A549 (cell line): Measurements from ENCODE around the gene FBXL4. TPM values are rescaled to one million over a fixed set of nuclear protein-coding genes. Genes with fewer than 3 reads are reported as not detected.
"Not testable (repeated sequence)": the region's sequence is repeated elsewhere in the genome, so short reads cannot be mapped to it uniquely, and the experiment has no call there.

Experiments used
- ATAC-seq, 2 experiments: fragments of 200-7000 bp in 1 of 2; fragments of >200 bp in 1 of 2; cut with Nextera tagmentation in 1 of 2; cut with Tn5 transposase in 1 of 2; 3 replicates each; pipeline versions ENCODE4 v1.8.0 to v1.9.1; 2018 to 2020; ENCODE audit warnings: mild to moderate bottlenecking in 1 of 2, moderate library complexity in 1 of 2
- CTCF ChIA-PET: fragments of 300-600 bp; sonication (Branson Sonifier 250); formaldehyde crosslinking; extraction: SDS; loops from one replicate; lab custom pipeline; 2021; ENCODE audit warnings: antibody characterized with exemption, inconsistent platforms; lab: Yijun Ruan, JAX
- POLR2A ChIA-PET: fragments of 350-600 bp; formaldehyde crosslinking; extraction: SDS; loops from one replicate; lab custom pipeline; 2021; ENCODE audit warnings: antibody characterized with exemption, inconsistent platforms; lab: Yijun Ruan, JAX
- DNase-seq, 2 experiments: peaks; one replicate each; pipeline versions ENCODE4 v3.0.0 to v3.0.0-alpha.2; 2011 to 2016; ENCODE audit warnings: low read depth in 1 of 2, low spot score in 1 of 2
- FAIRE-seq: peaks from 2 replicates; lab custom pipeline; 2011; peaks lifted over from hg19 to GRCh38; lab: Jason Lieb, UNC
- H3K27ac ChIP-seq, 2 experiments: fragments of >200 bp; sonication (Bioruptor Twin); formaldehyde crosslinking; 3 replicates each; pipeline ENCODE4 v1.5.1; 2016 to 2017
- H3K4me1 ChIP-seq: fragments of >200 bp; sonication (Bioruptor Twin); formaldehyde crosslinking; 3 replicates; pipeline ENCODE4 v1.6.1; 2016
- H3K4me2 ChIP-seq: fragments of >200 bp; sonication (Bioruptor Twin); formaldehyde crosslinking; 3 replicates; pipeline ENCODE4 v1.6.1; 2016
- H3K4me3 ChIP-seq: fragments of >200 bp; sonication (Bioruptor Twin); formaldehyde crosslinking; 3 replicates; pipeline ENCODE4 v1.5.1; 2016
- H3K9me3 ChIP-seq: fragments of >200 bp; sonication (Bioruptor Twin); formaldehyde crosslinking; 3 replicates; pipeline ENCODE4 v1.6.1; 2016
- BCL3 ChIP-seq: fragments of >200 bp; sonication (Bioruptor Twin); formaldehyde crosslinking; IDR thresholded peaks from 3 replicates; pipeline ENCODE4 v1.6.1; 2016
- BHLHE40 ChIP-seq: IDR thresholded peaks from 2 replicates; pipeline ENCODE4 v1.6.1; 2012; ENCODE audit warnings: low read depth, low read length, inconsistent platforms
- CEBPB ChIP-seq, 2 experiments: fragments of >200 bp in 1 of 2; sonication (Bioruptor Twin) in 1 of 2; formaldehyde crosslinking in 1 of 2; IDR thresholded peaks; 2 replicates each; pipeline ENCODE4 v1.6.1; 2012 to 2016
- CHD2 ChIP-seq: fragments of 150-350 bp; IDR thresholded peaks from 2 replicates; pipeline ENCODE4 v1.6.1; 2014; ENCODE audit warnings: low read length; ENCODE audit not compliant: partially characterized antibody
- E2F6 ChIP-seq: IDR thresholded peaks from 2 replicates; pipeline ENCODE4 v1.6.1; 2012; ENCODE audit warnings: low read depth, borderline replicate concordance
- EHF ChIP-seq: fragments of 250-450 bp; sonication (Bioruptor Pico); IDR thresholded peaks from 2 replicates; pipeline ENCODE4 v1.5.0; 2020; ENCODE audit warnings: mild to moderate bottlenecking
- EHMT2 ChIP-seq: fragments of 200-600 bp; sonication (generic); IDR thresholded peaks from 2 replicates; pipeline ENCODE4 v1.6.1; 2016; ENCODE audit warnings: antibody characterized with exemption, low read depth, mild to moderate bottlenecking, moderate library complexity
- ESRRA ChIP-seq: fragments of 150-350 bp; IDR thresholded peaks from 2 replicates; pipeline ENCODE4 v1.6.1; 2014; ENCODE audit warnings: mild to moderate bottlenecking, low read length, borderline replicate concordance
- FOSL2 ChIP-seq, 2 experiments: fragments of 450-650 bp in 1 of 2; fragments of >200 bp in 1 of 2; sonication (Bioruptor Twin) in 1 of 2; formaldehyde crosslinking; IDR thresholded peaks; 2 replicates each; pipeline versions ENCODE4 v1.5.0 to v1.6.1; 2016 to 2020; ENCODE audit warnings: mild to moderate bottlenecking in 1 of 2, moderate library complexity in 1 of 2
- FOXS1 ChIP-seq: fragments of 250-450 bp; sonication (Bioruptor Pico); IDR thresholded peaks from 2 replicates; pipeline ENCODE4 v1.5.0; 2020; ENCODE audit warnings: mild to moderate bottlenecking, moderate library complexity
- HES2 ChIP-seq: fragments of >200 bp; sonication (Bioruptor Twin); formaldehyde crosslinking; IDR thresholded peaks from 2 replicates; pipeline ENCODE4 v1.6.1; 2016
- HMGXB4 ChIP-seq: fragments of 250-450 bp; sonication (Bioruptor Pico); IDR thresholded peaks from 2 replicates; pipeline ENCODE4 v1.5.0; 2021; ENCODE audit warnings: mild to moderate bottlenecking, moderate library complexity, borderline replicate concordance
- HOXA7 ChIP-seq: fragments of 250-450 bp; sonication (Bioruptor Pico); IDR thresholded peaks from 2 replicates; pipeline ENCODE4 v1.5.0; 2020; ENCODE audit warnings: mild to moderate bottlenecking, moderate library complexity
- JUN ChIP-seq, 2 experiments: fragments of >200 bp; sonication (Bioruptor Twin); formaldehyde crosslinking; IDR thresholded peaks; 2 replicates in 1 of 2; 3 replicates in 1 of 2; pipeline ENCODE4 v1.6.1; 2016 to 2017
- MYC ChIP-seq: IDR thresholded peaks from 2 replicates; pipeline ENCODE4 v1.6.1; 2012; ENCODE audit warnings: mild to moderate bottlenecking, inconsistent platforms, low read length, improper control_type of control experiment, borderline replicate concordance
- NR3C1 ChIP-seq: fragments of >200 bp; sonication (Bioruptor Twin); formaldehyde crosslinking; IDR thresholded peaks from 3 replicates; pipeline ENCODE4 v1.6.1; 2017
- POLR2AphosphoS2 ChIP-seq: conservative IDR thresholded peaks from 2 replicates; pipeline ENCODE4 v1.6.1; 2012; ENCODE audit warnings: low read length, improper control_type of control experiment, inconsistent platforms
- SREBF2 ChIP-seq: fragments of 450-650 bp; IDR thresholded peaks from 2 replicates; pipeline ENCODE4 v1.6.1; 2014; ENCODE audit warnings: mild to moderate bottlenecking, moderate library complexity
- USF2 ChIP-seq: fragments of 450-650 bp; IDR thresholded peaks from 2 replicates; pipeline ENCODE4 v1.6.1; 2014; ENCODE audit warnings: antibody characterized with exemption
- ZNF302 ChIP-seq: fragments of 250-450 bp; sonication (Bioruptor Pico); IDR thresholded peaks from 2 replicates; pipeline ENCODE4 v1.9.0; 2021; ENCODE audit warnings: inconsistent platforms, mild to moderate bottlenecking, moderate library complexity
- WGBS: methylation state at CpG from one replicate; pipeline ENCODE4 v1.1.6; 2017; ENCODE audit errors: missing lambda C conversion rate; 5-methylcytosine and 5-hydroxymethylcytosine counted together
- polyA plus RNA-seq, 4 experiments: library from polyadenylated mRNA; depleted of rRNA in 3 of 4; stranded (reverse); fragments of >200 nt; fragmentation: RNase III in 1 of 4; extraction: RNeasy Plus Mini Kit Qiagen cat#74134 plus additional on column Dnase treatment in 1 of 4; gene quantifications; 2 replicates in 3 of 4; 3 replicates in 1 of 4; pipeline ENCODE4 v1.2.3, GENCODE V29; 2011 to 2017

The FBXL4 gene
- polyA plus RNA-seq, 2 of the 4 experiments (the other 2 are of a cell fraction): 6.5 to 21.6 TPM

- POLR2A ChIA-PET: no interaction called here
- no peak overlapping the region for H3K4me2 ChIP-seq
- H3K9me3 ChIP-seq: no peaks in the 10 kb centered on the region
- no peaks in the 10 kb centered on the region for H3K4me1 ChIP-seq
- no peak overlapping the region for H3K4me3 ChIP-seq
- ATAC-seq (no peak), FAIRE-seq (no peak), DNase-seq (no peak)
- TF ChIP-seq FOSL2 (IDR thresholded peaks at IDR 0.05) (no peak), FOSL2 (CRISPR knock-in tag; IDR thresholded peaks at IDR 0.05) (no peak), MYC (no peak), HES2 (no peak), FOXS1 (CRISPR knock-in tag) (no peak), ZNF302 (CRISPR knock-in tag) (no peak), EHF (no peak), BHLHE40 (no peak), EHMT2 (no peak), BCL3 (no peak), JUN (IDR thresholded peaks at IDR 0.05) (no peak), E2F6 (no peak), CEBPB (IDR thresholded peaks at IDR 0.05) (no peak)
- no peak overlapping the region for H3K27ac ChIP-seq
- CTCF ChIA-PET: no interaction called here
Observed at GRCh38 chr6:98920904-98921431, 26.8 kb downstream of the FBXL4 start.

- H3K4me2 ChIP-seq, H3K27ac ChIP-seq, H3K4me1 ChIP-seq, FAIRE-seq, H3K9me3 ChIP-seq, ATAC-seq, POLR2A ChIA-PET, DNase-seq, CTCF ChIA-PET, H3K4me3 ChIP-seq: not testable (repeated sequence)
- WGBS: no CpG with 5 or more reads among the region's 13 CpGs
Observed at GRCh38 chr6:98910946-98911345, 36.8 kb downstream of the FBXL4 start.

- no peaks in the 10 kb centered on the region for H3K9me3 ChIP-seq
- TF ChIP-seq JUN (IDR thresholded peaks at IDR 0.05) (no peak), ESRRA (no peak), NR3C1 (no peak), BHLHE40 (no peak), SREBF2 (no peak), HOXA7 (CRISPR knock-in tag) (no peak), USF2 (no peak), E2F6 (no peak), POLR2AphosphoS2 (no peak), CHD2 (no peak), HMGXB4 (CRISPR knock-in tag) (no peak)
- TF ChIP-seq, all 56 proteins: peak for 0
- H3K4me1 ChIP-seq: no peaks in the 10 kb centered on the region
- CTCF ChIA-PET: no interaction called here
- FAIRE-seq (no peak), ATAC-seq (no peak), DNase-seq (no peak)
- WGBS: 86% methylated on average over 1 of the region's 1 CpG
- H3K27ac ChIP-seq: no peak overlapping the region
- no peak overlapping the region for H3K4me3 ChIP-seq
- H3K4me2 ChIP-seq: no peak overlapping the region
- POLR2A ChIA-PET: no interaction called here
Observed at GRCh38 chr6:98909236-98909635, 38.5 kb downstream of the FBXL4 start.

GRCh38 chr6:98906342-98906741 is 41.4 kb downstream of the FBXL4 start:
- 93% methylated on average over 1 of the region's 1 CpG for WGBS
- H3K4me2 ChIP-seq, H3K9me3 ChIP-seq, ATAC-seq, FAIRE-seq, POLR2A ChIA-PET, H3K4me1 ChIP-seq, CTCF ChIA-PET, H3K4me3 ChIP-seq, DNase-seq, H3K27ac ChIP-seq: not testable (repeated sequence)
